OCI-LY1 (cell line): ENCODE data around the gene PDE9A.

Experiments
- CTCF ChIP-seq: fragments of 200-600 bp; sonication (generic), shearing (Covaris generic); IDR thresholded peaks from 2 replicates; pipeline ENCODE4 v1.5.1; 2017; ENCODE audit warnings: mild to moderate bottlenecking, antibody characterized with exemption, low read length, moderate library complexity, mixed read lengths
- EZH2 ChIP-seq: fragments of 200-600 bp; sonication (generic), shearing (Covaris generic); IDR thresholded peaks from 2 replicates; pipeline ENCODE4 v1.8.0; 2017; ENCODE audit warnings: borderline replicate concordance, mixed run types, mild to moderate bottlenecking, antibody characterized with exemption, low read length, moderate library complexity, mixed read lengths

GRCh38 chr21:42663860-42664535 lies 10.6 kb downstream of the PDE9A start:
- no peak for TF ChIP-seq CTCF
- no peak for TF ChIP-seq EZH2
